ENCODE results near the gene SPATC1L.

SPATC1L gene

GRCh38 chr21:46183910-46184624, at the start of gene SPATC1L:
SPATC1L (minus strand) TSS chr21:46184459; CDS start chr21:46182816, 1,643 bp downstream.
- H3K4me3 ChIP-seq (ENCODE audit: low read depth, low read length) = peak within 1 kb of the TSS; percentile 72
- H3K4me2 ChIP-seq (ENCODE audit: low read length) = peak within 1 kb of the TSS; percentile 81
- H3K27me3 ChIP-seq (ENCODE audit: control insufficient read depth, insufficient read depth, low read length) = no peaks in the 10 kb centered on the region
- no peaks in the 10 kb centered on the region for H3K79me2 ChIP-seq
- no peak within 1 kb of the TSS for H3K27ac ChIP-seq
- no peaks in the 10 kb centered on the region for H3K36me3 ChIP-seq (ENCODE audit: control insufficient read depth, insufficient read depth, low read length)
- no peak within 1 kb of the TSS for H2AFZ ChIP-seq
- no peak within 1 kb of the TSS for H3K9ac ChIP-seq
- TF ChIP-seq CTCF (IDR thresholded peaks at IDR 0.05) = no peak
- H3K9me3 ChIP-seq (ENCODE audit: control insufficient read depth, low read length) = no peaks in the 10 kb centered on the region
- peaks cover 7% of the 10 kb centered on the region for H3K4me1 ChIP-seq

- no peaks in the 10 kb centered on the region for H3K27me3 ChIP-seq (ENCODE audit: control insufficient read depth, insufficient read depth, low read length)
- no peaks in the 10 kb centered on the region for H3K36me3 ChIP-seq (ENCODE audit: control insufficient read depth, insufficient read depth, low read length)
- H3K4me2 ChIP-seq (ENCODE audit: low read length) = peak overlapping the region; percentile 83
- H3K4me3 ChIP-seq (ENCODE audit: low read depth, low read length) = no peak overlapping the region
- no peak overlapping the region for H3K9ac ChIP-seq
- H2AFZ ChIP-seq = peak overlapping the region; percentile 83
- no peak for TF ChIP-seq CTCF (IDR thresholded peaks at IDR 0.05)
- no peak overlapping the region for H3K27ac ChIP-seq
- H3K9me3 ChIP-seq (ENCODE audit: control insufficient read depth, low read length) = no peaks in the 10 kb centered on the region
- no peaks in the 10 kb centered on the region for H3K4me1 ChIP-seq
- H3K79me2 ChIP-seq = no peaks in the 10 kb centered on the region
These were observed 45.6 kb upstream of the SPATC1L start for GRCh38 chr21:46229923-46230260.

- Histone ChIP-seq H3K79me2 (no peaks in the 10 kb centered on the region), H3K4me1 (no peaks in the 10 kb centered on the region), H3K9ac (no peak overlapping the region), H3K27me3 (ENCODE audit: control insufficient read depth, insufficient read depth, low read length) (no peaks in the 10 kb centered on the region), H3K9me3 (ENCODE audit: control insufficient read depth, low read length) (no peaks in the 10 kb centered on the region), H3K4me2 (ENCODE audit: low read length) (peak overlapping the region; percentile 83), H3K4me3 (ENCODE audit: low read depth, low read length) (peak overlapping the region; percentile 51), H2AFZ (peak overlapping the region; percentile 83), H3K36me3 (ENCODE audit: control insufficient read depth, insufficient read depth, low read length) (no peaks in the 10 kb centered on the region), H3K27ac (no peak overlapping the region)
- peak; percentile 31 for TF ChIP-seq CTCF (IDR thresholded peaks at IDR 0.05)
These were observed 45.1 kb upstream of the SPATC1L start for GRCh38 chr21:46229133-46229922.

- Histone ChIP-seq H3K27ac (peak within 1 kb of the TSS; percentile 15), H3K36me3 (ENCODE audit: control insufficient read depth, insufficient read depth, low read length) (no peaks in the 10 kb centered on the region), H2AFZ (peak within 1 kb of the TSS; percentile 83), H3K79me2 (no peaks in the 10 kb centered on the region), H3K4me1 (no peaks in the 10 kb centered on the region), H3K9me3 (ENCODE audit: control insufficient read depth, low read length) (no peaks in the 10 kb centered on the region), H3K4me3 (ENCODE audit: low read depth, low read length) (peak within 1 kb of the TSS; percentile 80), H3K27me3 (ENCODE audit: control insufficient read depth, insufficient read depth, low read length) (no peaks in the 10 kb centered on the region), H3K9ac (no peak within 1 kb of the TSS), H3K4me2 (ENCODE audit: low read length) (peak within 1 kb of the TSS; percentile 93)
- no peak for TF ChIP-seq CTCF (IDR thresholded peaks at IDR 0.05)
These were observed 44.2 kb upstream of the SPATC1L start, which contains the start of gene LSS for GRCh38 chr21:46228345-46229051. LSS (minus strand) TSS chr21:46228774; CDS start chr21:46228745, 29 bp downstream.
